CD14-positive monocyte (primary cell): ENCODE measurements around the gene CNTN4. TPM values are rescaled to one million over a fixed set of nuclear protein-coding genes. Genes with fewer than 3 reads are reported as not detected.

ENCODE experiments used
- DNase-seq, 3 donors: peaks; one replicate each; pipeline ENCODE4 v3.0.0-alpha.2; 2011 to 2022
- H2AFZ ChIP-seq: 2 replicates; pipeline ENCODE4 v1.6.0; 2012; ENCODE audit warnings: mild to moderate bottlenecking, low read depth, low read length, inconsistent platforms; ENCODE audit not compliant: insufficient read depth, poor library complexity, severe bottlenecking
- H3K27ac ChIP-seq, 2 donors: 1 replicate in 1 of 2; 2 replicates in 1 of 2; pipeline ENCODE4 v1.5.1; 2012 to 2013; ENCODE audit warnings: low read length in 2 of 2, control low read depth in 1 of 2, inconsistent platforms in 1 of 2, low read depth in 1 of 2, mild to moderate bottlenecking in 1 of 2
- H3K27me3 ChIP-seq, 2 donors: one replicate each; pipeline versions ENCODE4 v1.6.0 to v1.6.1; 2011 to 2013; ENCODE audit warnings: low read length in 2 of 2; ENCODE audit not compliant: control insufficient read depth in 2 of 2, insufficient read depth in 2 of 2
- H3K36me3 ChIP-seq, 2 donors: replicated peaks in 1 of 2; 1 replicate in 1 of 2; 2 replicates in 1 of 2; pipeline versions ENCODE4 v1.5.1 to v1.6.1; 2012 to 2013; ENCODE audit warnings: low read length in 2 of 2, control low read depth in 1 of 2, inconsistent platforms in 1 of 2, mild to moderate bottlenecking in 1 of 2; ENCODE audit not compliant: insufficient read depth in 2 of 2, control insufficient read depth in 1 of 2
- H3K4me1 ChIP-seq, 2 donors: 1 replicate in 1 of 2; 2 replicates in 1 of 2; pipeline versions ENCODE4 v1.5.1 to v1.6.1; 2012 to 2013; ENCODE audit warnings: low read length in 2 of 2, control low read depth in 1 of 2, inconsistent platforms in 1 of 2, mild to moderate bottlenecking in 1 of 2, moderate library complexity in 1 of 2; ENCODE audit not compliant: insufficient read depth in 2 of 2, control insufficient read depth in 1 of 2
- H3K4me2 ChIP-seq: replicated peaks from 2 replicates; pipeline ENCODE3; 2012; ENCODE audit warnings: low read length, moderate library complexity, mild to moderate bottlenecking; ENCODE audit not compliant: poor library complexity, severe bottlenecking; ENCODE audit errors: extremely low read depth
- H3K4me3 ChIP-seq, 3 experiments: fragments of 200-600 bp in 1 of 3; sonication (generic) in 1 of 3; replicated peaks in 1 of 3; 1 replicate in 2 of 3; 2 replicates in 1 of 3; pipeline ENCODE4 v1.5.1; 2011 to 2013; ENCODE audit warnings: low read length in 3 of 3, mild to moderate bottlenecking in 3 of 3, control low read depth in 2 of 3, low read depth in 2 of 3, inconsistent platforms in 1 of 3, moderate library complexity in 1 of 3
- H3K79me2 ChIP-seq: 2 replicates; pipeline ENCODE4 v1.6.0; 2012; ENCODE audit warnings: mild to moderate bottlenecking, control low read depth, inconsistent platforms, low read length, moderate library complexity; ENCODE audit not compliant: insufficient read depth
- H3K9ac ChIP-seq: 2 replicates; pipeline ENCODE4 v1.6.0; 2017; ENCODE audit warnings: low read length, mild to moderate bottlenecking; ENCODE audit not compliant: insufficient read depth, poor library complexity, severe bottlenecking
- H3K9me3 ChIP-seq, 2 donors: replicated peaks in 1 of 2; 1 replicate in 1 of 2; 2 replicates in 1 of 2; pipeline versions ENCODE4 v1.5.1 to v1.6.1; 2012 to 2013; ENCODE audit warnings: low read length in 2 of 2, control low read depth in 1 of 2; ENCODE audit not compliant: control insufficient read depth in 1 of 2, insufficient read depth in 1 of 2
- H4K20me1 ChIP-seq: 2 replicates; pipeline ENCODE4 v1.6.0; 2012; ENCODE audit warnings: mild to moderate bottlenecking, low read length, control low read depth, moderate library complexity; ENCODE audit not compliant: insufficient read depth
- H3K27ac Mint-ChIP-seq, 7 donors: one replicate each; pipeline ENCODE4 v1.8.0; 2020; ENCODE audit warnings: mild to moderate bottlenecking in 7 of 7, mixed read lengths in 7 of 7, moderate library complexity in 6 of 7, inconsistent platforms in 2 of 7
- H3K27me3 Mint-ChIP-seq, 3 donors: one replicate each; pipeline ENCODE4 v1.8.0; 2021 to 2022; ENCODE audit warnings: low read depth in 3 of 3, mild to moderate bottlenecking in 3 of 3, mixed read lengths in 3 of 3, moderate library complexity in 3 of 3, inconsistent platforms in 1 of 3
- H3K36me3 Mint-ChIP-seq, 2 donors: one replicate each; pipeline ENCODE4 v1.8.0; 2020; ENCODE audit warnings: mixed read lengths in 2 of 2, inconsistent platforms in 1 of 2, mild to moderate bottlenecking in 1 of 2
- H3K4me1 Mint-ChIP-seq: one replicate; pipeline ENCODE4 v1.8.0; 2020; ENCODE audit warnings: mild to moderate bottlenecking, mixed read lengths
- H3K4me3 Mint-ChIP-seq, 2 donors: one replicate each; pipeline ENCODE4 v1.8.0; 2020; ENCODE audit warnings: mild to moderate bottlenecking in 2 of 2, mixed read lengths in 2 of 2, moderate library complexity in 1 of 2
- H3K9me3 Mint-ChIP-seq, 7 donors: one replicate each; pipeline ENCODE4 v1.8.0; 2020 to 2022; ENCODE audit warnings: mixed read lengths in 7 of 7, mild to moderate bottlenecking in 6 of 7, moderate library complexity in 6 of 7, inconsistent platforms in 2 of 7
- WGBS: methylation state at CpG from one replicate; pipeline ENCODE4 v1.1.5; 2013; ENCODE audit warnings: missing lambda C conversion rate; ENCODE audit not compliant: insufficient coverage; 5-methylcytosine and 5-hydroxymethylcytosine counted together
- intact Hi-C, 2 donors: fragments of 100-400 bp; cut with micrococcal nuclease; formaldehyde crosslinking; loops; one replicate each; pipeline versions ENCODE4 v1.15.0 to v1.15.1; 2023
- polyA plus RNA-seq, 3 donors: library from polyadenylated mRNA; depleted of rRNA in 1 of 3; unstranded in 2 of 3; stranded (reverse) in 1 of 3; fragments of 300-500 nt in 2 of 3; fragments of >200 nt in 1 of 3; fragmentation: Illumina TruSeq in 2 of 3; gene quantifications; 1 replicate in 2 of 3; 2 replicates in 1 of 3; pipeline ENCODE4 v1.2.3, GENCODE V29; 2012 to 2021
- TF ChIP-seq, protein P1 (sequence below): fragments of 200-600 bp; IDR thresholded peaks from one replicate; pipeline ENCODE4 v1.8.0; 2022; ENCODE audit warnings: antibody characterized with exemption, mild to moderate bottlenecking

Gene CNTN4
- polyA plus RNA-seq, 3 donors, result not detected

DNA sequence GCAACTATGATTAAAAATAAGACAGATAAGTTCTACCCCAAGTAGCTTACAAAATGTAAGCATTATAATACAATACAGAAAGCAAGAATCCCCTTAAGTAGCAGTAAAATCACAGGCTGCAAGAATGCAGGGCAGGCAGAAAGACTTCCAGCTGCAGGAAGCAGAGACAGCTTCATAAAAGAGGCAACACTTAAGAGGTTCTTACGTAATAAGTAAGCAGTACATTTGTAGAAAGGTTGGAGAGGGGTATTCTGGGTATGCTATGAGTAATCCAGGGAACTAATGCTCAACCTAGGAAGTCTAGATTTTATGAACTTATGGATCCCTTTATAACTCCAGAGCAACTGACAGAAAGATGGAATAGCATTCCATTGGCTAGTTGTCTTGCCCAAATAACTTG, 859.9 kb downstream of the CNTN4 start:
- Mint-ChIP-seq H3K27me3 (no peaks in the 10 kb centered on the region), H3K27ac (no peak overlapping the region), H3K36me3 (no peaks in the 10 kb centered on the region), H3K4me3 (no peak overlapping the region), H3K9me3 (peaks cover 0 to 7% (median 0%) of the 10 kb centered on the region in 7 donors), H3K4me1 (no peaks in the 10 kb centered on the region)
- Histone ChIP-seq H3K9ac (no peak overlapping the region), H3K4me3 (no peak overlapping the region), H3K36me3 (no peaks in the 10 kb centered on the region), H3K27ac (no peak overlapping the region), H4K20me1 (no peaks in the 10 kb centered on the region), H3K4me1 (no peaks in the 10 kb centered on the region), H2AFZ (no peak overlapping the region), H3K79me2 (no peaks in the 10 kb centered on the region), H3K27me3 (no peaks in the 10 kb centered on the region), H3K4me2 (no peak overlapping the region), H3K9me3 (peaks cover 0 to 5% of the 10 kb centered on the region in 2 donors)
- intact Hi-C loops, result no loop called here
- TF ChIP-seq, protein P1, sequence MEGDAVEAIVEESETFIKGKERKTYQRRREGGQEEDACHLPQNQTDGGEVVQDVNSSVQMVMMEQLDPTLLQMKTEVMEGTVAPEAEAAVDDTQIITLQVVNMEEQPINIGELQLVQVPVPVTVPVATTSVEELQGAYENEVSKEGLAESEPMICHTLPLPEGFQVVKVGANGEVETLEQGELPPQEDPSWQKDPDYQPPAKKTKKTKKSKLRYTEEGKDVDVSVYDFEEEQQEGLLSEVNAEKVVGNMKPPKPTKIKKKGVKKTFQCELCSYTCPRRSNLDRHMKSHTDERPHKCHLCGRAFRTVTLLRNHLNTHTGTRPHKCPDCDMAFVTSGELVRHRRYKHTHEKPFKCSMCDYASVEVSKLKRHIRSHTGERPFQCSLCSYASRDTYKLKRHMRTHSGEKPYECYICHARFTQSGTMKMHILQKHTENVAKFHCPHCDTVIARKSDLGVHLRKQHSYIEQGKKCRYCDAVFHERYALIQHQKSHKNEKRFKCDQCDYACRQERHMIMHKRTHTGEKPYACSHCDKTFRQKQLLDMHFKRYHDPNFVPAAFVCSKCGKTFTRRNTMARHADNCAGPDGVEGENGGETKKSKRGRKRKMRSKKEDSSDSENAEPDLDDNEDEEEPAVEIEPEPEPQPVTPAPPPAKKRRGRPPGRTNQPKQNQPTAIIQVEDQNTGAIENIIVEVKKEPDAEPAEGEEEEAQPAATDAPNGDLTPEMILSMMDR, result no peak
- WGBS, result 60% methylated on average over 1 of the region's 1 CpG
- no peak for DNase-seq

DNA sequence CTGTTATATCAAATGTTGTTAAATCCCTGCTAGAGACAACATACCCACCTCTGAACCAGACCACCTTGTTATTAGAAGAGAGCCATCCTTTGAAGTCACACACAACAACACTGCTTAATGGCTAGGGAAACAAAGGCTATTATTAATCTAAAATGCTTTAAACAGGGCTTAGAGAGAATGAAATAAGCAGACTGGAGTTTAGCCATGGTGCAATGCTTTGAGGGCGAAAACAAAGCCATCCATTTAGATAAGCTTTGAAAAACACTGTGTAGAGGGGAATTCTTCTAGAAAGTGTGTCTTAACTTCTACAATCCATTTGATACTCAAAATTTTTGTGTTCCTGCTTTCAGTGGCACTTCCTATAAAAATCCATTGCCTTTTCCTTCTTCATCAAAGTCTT, 862.9 kb downstream of the CNTN4 start:
- Histone ChIP-seq H3K27ac (no peak overlapping the region), H3K36me3 (no peaks in the 10 kb centered on the region), H2AFZ (no peak overlapping the region), H3K9ac (no peak overlapping the region), H3K79me2 (no peaks in the 10 kb centered on the region), H3K27me3 (no peaks in the 10 kb centered on the region), H3K4me3 (no peak overlapping the region), H3K9me3 (peaks cover 0 to 5% of the 10 kb centered on the region in 2 donors), H3K4me2 (no peak overlapping the region), H3K4me1 (no peaks in the 10 kb centered on the region), H4K20me1 (no peaks in the 10 kb centered on the region)
- Mint-ChIP-seq H3K36me3 (no peaks in the 10 kb centered on the region), H3K4me1 (no peaks in the 10 kb centered on the region), H3K27me3 (no peaks in the 10 kb centered on the region), H3K4me3 (no peak overlapping the region), H3K27ac (no peak overlapping the region), H3K9me3 (peaks cover 0 to 7% (median 0%) of the 10 kb centered on the region in 7 donors)
- TF ChIP-seq, protein P1, result no peak
- DNase-seq, result no peak
- WGBS, result no CpG with 5 or more reads among the region's 1 CpG
- intact Hi-C loops, result no loop called here
